Measurements from ENCODE around the gene TMC3. TPM values are rescaled to one million over a fixed set of nuclear protein-coding genes. Genes with fewer than 3 reads are reported as not detected.

TMC3 gene
- not detected in 2 replicates for total RNA-seq

DNA sequence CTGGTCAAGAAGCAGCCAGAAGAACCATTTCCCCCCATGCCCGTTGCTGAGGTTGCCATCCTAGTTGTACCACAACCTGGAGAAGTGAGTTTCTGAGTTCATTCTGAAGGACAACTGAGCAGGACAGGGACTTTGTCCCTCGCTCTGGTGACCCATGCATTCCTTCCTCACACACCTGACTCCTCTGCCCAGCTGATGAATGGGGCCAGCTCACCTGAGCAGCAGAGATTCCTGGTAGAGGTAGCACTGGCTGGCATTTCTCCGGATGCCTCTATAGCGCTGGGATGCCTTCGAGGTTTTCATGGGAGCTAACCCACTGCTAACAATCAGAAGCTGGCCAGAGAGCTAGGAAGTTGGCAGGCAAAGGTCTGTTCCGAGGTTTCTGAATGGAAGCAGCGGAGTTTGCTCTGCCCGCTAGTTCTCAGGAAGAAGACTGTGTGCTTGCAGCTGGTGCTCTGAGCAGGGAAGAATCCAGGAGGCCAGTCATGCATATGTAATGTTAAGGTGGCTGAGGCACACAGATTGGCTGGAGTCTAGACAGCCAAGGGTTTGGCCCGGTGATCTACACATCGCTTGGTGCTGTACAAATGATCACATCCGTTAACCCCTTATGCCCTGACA lies at the start of gene TMC3:
TMC3 (minus strand) TSS at position 439 of the 621 bp plus-strand sequence; CDS start at position 303, 136 bp downstream.

DNA sequence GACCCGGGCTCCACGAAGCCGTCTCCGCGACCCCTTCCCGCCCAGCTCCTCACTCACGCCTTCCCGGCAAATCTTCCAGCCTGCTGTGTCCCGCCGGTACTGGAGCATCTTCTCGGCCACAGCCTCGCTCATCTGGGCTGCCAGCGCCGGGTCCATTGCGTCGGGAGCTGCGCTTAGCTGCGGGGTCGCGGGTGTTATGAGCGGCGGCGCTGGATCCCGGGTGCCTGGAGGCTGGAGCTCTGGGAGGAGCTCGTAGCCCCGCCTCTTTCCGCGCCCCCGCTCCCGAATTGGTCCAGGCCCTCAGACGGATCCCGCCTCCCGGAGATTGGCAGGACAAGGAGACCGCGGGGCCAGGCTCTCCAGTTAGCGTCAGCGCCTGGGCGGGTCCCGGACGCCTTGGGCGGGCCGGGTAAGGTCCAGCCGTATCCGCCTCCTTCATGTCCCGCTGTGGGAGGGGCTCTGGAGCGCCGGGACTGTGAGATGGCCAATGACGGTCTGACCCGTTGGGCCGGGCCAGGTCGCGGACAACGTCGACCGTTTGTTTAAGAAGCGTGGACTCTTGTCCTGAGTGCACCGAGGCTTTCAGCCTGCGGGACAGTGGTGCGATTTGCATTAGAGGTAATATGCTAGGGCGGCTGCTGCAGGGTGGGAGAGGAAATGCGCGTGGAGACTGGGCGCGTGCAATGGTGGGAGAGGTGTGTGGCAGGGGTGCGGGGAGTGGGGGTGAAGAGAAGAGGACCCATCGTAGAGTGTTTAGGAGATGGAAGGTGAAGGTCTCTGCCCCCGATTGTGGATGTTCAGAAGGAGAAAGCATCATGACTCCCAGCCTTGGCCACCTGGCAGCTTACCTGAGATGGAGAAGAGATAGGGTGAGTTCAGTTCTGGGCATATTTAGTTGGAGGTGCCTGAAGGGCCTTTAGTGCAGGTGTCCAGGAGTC lies 49.8 kb downstream of the TMC3 start, which contains the start of gene STARD5:
STARD5 (minus strand) TSS at position 198 of the 938 bp plus-strand sequence; CDS start at position 156, 42 bp downstream.

Other genes with a start within 250 kb of the TMC3 start
- gene CFAP161, start 239.9 kb downstream of the TMC3 start, total RNA-seq = 0.32 and 1.5 TPM in 2 replicates
- gene IL16, start 177.3 kb downstream of the TMC3 start, total RNA-seq = under 0.01 TPM in 2 replicates
- gene STARD5, start 50.1 kb downstream of the TMC3 start, total RNA-seq = 0.32 and 1.1 TPM in 2 replicates

Measured in epithelial cell of umbilical artery (primary cell).